Brain microvascular endothelial cell (primary cell): ENCODE results near the gene TNFRSF25.

ENCODE experiments used
- DNase-seq: peaks from one replicate; pipeline ENCODE4 v3.0.0-alpha.2; 2020
- H3K27ac ChIP-seq: fragments of 250-450 bp; sonication (Bioruptor Pico); 2 replicates; pipeline ENCODE4 v1.5.1; 2020; ENCODE audit warnings: mild to moderate bottlenecking, moderate library complexity
- H3K27me3 ChIP-seq: fragments of 250-450 bp; sonication (Bioruptor Pico); replicated peaks from 2 replicates; pipeline ENCODE4 v1.5.1; 2020; ENCODE audit warnings: mild to moderate bottlenecking
- H3K36me3 ChIP-seq: fragments of 250-450 bp; sonication (Bioruptor Pico); replicated peaks from 2 replicates; pipeline ENCODE4 v1.5.1; 2020; ENCODE audit warnings: mild to moderate bottlenecking
- H3K4me3 ChIP-seq: 2 replicates; pipeline ENCODE4 v1.5.1; 2011; ENCODE audit warnings: low read depth, mild to moderate bottlenecking, control low read depth, low read length, moderate library complexity
- in situ Hi-C: cut with HindIII; loops from 2 replicates; pipeline ENCODE4 v1.10.0; 2017; ENCODE audit warnings: low sequenced_read_pairs, low pct_ligation_motif_present
- TF ChIP-seq, protein P1 (sequence below): IDR thresholded peaks from 2 replicates; pipeline ENCODE4 v1.5.1; 2011; ENCODE audit warnings: low read depth, mild to moderate bottlenecking, moderate library complexity, low read length, control low read depth, inconsistent platforms; ENCODE audit errors: missing control alignments

TNFRSF25 gene

DNA sequence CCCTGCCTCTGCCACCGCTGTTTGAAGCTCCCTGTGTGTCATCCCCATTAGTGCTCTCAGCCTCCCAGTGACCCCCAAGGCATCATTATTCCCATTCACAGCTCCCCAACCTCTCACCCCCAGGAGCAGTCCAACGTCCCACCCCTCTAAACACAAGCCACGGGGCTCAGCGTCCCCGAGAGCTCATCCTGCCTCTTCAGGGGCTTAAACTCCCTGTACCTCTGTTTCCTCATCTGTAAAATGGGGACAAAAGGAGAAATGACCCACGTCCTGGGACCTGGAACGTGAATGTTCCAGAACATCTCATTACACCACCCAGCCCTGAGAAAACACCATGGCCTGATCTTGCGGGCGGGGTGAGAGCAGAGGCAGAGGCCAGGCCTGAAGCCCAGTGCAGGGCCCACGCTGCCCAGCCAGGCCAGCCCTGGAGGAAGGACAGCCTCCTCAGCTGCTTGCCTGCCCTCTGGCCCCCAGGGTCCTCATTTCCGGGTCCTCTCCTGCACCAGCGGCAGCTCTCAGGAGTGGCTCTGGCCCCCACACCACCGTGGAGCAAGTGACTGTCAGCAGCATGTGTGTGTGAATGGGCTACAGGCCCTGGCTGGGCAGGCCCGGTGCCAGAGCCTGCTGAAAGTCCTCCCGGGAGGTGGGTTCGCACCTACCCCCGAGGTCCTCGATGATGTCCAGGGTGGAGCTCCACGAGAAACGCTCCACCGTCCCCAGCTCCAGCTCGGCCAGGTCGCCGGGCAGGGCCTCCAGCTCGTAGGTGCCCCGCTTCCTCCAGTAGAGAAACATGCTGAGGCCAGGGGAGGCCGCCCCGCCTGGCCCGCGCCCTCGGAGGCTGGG, 39.6 kb upstream of the TNFRSF25 start:
- Histone ChIP-seq H3K27me3 (no peaks in the 10 kb centered on the region), H3K4me3 (no peak overlapping the region), H3K27ac (no peak overlapping the region), H3K36me3 (no peaks in the 10 kb centered on the region)
- in situ Hi-C loops = no loop called here
- DNase-seq = no peak
- TF ChIP-seq, protein P1, sequence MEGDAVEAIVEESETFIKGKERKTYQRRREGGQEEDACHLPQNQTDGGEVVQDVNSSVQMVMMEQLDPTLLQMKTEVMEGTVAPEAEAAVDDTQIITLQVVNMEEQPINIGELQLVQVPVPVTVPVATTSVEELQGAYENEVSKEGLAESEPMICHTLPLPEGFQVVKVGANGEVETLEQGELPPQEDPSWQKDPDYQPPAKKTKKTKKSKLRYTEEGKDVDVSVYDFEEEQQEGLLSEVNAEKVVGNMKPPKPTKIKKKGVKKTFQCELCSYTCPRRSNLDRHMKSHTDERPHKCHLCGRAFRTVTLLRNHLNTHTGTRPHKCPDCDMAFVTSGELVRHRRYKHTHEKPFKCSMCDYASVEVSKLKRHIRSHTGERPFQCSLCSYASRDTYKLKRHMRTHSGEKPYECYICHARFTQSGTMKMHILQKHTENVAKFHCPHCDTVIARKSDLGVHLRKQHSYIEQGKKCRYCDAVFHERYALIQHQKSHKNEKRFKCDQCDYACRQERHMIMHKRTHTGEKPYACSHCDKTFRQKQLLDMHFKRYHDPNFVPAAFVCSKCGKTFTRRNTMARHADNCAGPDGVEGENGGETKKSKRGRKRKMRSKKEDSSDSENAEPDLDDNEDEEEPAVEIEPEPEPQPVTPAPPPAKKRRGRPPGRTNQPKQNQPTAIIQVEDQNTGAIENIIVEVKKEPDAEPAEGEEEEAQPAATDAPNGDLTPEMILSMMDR = no peak

DNA sequence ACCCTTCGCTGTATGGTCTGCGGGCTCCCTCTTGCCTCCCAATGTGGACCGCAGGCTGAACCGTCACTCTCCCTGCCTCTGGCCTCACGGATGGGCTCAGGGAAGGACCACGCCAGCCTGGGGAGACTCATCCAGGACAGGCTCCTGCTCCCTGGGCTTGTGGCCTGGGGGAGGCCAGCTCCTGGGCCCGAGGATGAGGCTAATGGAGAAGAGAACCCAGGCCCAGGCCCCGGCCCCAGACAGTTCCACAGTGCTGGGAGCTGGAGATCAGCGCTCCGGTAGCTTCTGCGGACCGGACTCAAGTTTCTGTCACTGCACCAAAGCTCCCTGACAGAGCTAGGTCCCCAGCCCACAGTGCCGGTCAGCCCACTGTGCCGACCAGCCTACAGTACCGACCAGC, 38.9 kb upstream of the TNFRSF25 start:
- no peak for DNase-seq
- TF ChIP-seq, protein P1 = no peak
- Histone ChIP-seq H3K27me3 (no peaks in the 10 kb centered on the region), H3K27ac (no peak overlapping the region), H3K4me3 (no peak overlapping the region), H3K36me3 (no peaks in the 10 kb centered on the region)
- in situ Hi-C loops = no loop called here

DNA sequence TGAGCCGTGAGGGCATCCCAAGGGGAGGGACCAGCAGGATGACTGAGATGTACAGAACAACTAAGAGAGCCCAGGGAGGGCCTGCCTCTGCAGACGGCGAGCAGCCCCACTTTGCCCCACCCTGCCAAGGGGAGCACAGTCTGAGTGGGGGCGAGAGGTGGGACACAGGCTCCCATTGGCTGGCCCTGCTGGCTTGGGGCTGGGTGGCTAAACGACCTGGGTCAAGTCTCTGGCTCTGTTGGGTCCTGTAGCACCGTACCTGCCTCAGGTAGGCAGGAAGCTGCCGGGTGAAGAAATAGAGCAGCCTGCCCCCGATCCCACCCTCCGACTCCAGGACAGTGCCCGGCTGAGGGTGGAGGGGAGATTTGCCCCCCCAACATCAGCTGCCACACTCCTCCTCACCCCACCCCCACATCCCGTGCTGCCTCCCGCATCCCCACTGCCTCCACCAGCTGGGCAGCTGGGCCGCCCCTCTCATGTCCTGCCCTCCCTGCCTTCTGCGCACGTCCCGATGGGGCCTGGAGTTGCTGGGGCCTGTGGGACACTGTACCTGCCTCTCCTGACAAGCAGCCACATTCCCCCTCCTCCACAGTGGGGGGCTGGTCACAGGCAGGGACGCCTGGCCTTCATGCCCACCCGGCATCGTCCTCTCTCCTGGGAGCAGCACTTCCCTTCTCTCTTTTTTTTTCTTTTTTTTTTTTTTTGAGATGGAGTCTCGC, 38.1 kb upstream of the TNFRSF25 start:
- Histone ChIP-seq H3K36me3 (no peaks in the 10 kb centered on the region), H3K27ac (no peak overlapping the region), H3K4me3 (no peak overlapping the region), H3K27me3 (no peaks in the 10 kb centered on the region)
- TF ChIP-seq, protein P1 = no peak
- in situ Hi-C loops = no loop called here
- DNase-seq = no peak

DNA sequence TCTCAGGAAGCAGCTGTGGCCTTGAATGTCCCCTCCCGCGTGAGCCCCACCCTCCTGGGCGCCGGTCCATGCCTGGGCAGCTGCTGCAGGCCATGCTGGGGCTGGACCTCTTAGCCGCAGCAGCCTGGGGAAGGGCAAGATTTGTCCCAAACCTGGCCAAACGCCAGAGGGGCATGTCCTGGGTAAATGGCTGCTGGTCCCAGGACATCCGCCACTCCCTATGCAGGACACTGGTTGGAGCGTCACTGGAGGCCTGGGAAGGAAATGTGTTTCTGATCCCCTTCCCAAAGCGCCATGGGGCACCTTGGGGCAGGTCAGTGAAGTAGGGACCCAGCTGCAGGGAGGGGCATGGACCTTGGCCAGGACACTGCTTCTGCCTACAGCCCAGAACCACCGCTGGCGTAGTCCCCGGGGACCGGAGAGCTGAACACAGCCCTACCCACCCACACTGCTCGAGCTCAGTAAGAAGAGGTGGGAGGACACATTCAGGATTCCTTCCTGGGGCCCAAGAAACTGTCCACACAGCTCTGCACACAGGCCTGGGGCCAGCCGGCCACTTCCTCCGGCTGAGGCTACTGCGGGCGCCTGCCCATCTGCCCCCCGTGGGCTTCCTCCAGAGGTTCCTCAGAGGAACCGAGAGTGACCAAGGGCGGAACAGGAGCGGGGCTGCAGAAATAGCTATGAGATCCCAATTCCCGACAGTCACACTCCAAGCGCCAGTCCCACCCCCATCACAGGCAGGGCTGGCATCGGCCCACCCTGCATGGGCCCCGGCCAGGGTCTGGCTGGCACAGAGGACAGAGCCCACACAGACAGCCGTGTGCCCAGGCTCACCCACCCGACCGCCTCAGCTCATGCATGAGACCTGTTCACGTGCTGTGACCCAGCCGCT, 36.3 kb upstream of the TNFRSF25 start:
- Histone ChIP-seq H3K4me3 (no peak overlapping the region), H3K27me3 (no peaks in the 10 kb centered on the region), H3K27ac (no peak overlapping the region), H3K36me3 (no peaks in the 10 kb centered on the region)
- in situ Hi-C loops = no loop called here
- no peak for DNase-seq
- TF ChIP-seq, protein P1 = no peak

DNA sequence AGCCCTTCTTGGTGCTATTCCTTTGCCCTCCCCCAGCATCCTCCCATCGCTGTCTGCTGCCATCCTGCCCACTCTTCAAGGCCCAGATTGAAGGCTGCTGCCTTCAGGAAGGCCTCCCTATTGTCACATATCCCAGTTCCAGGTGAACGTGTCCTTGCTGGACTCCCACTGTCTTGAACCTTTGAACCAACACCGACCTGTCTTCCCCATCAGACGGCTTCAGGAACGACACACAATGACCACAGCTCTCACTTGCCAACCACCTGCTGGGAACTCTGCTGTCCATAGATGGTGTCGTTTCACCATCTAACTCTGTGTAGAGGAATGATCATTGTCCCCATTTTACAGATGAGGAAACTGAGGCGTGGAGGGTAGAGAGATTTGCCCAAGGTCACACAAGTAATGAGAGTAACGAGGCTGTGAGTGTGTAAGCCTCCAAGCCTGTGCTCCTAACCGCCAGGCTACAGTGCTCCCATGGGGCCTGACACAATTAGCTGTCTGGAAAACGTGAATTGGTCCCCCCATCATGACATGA, 35.4 kb upstream of the TNFRSF25 start:
- H3K36me3 ChIP-seq = no peaks in the 10 kb centered on the region
- no peaks in the 10 kb centered on the region for H3K27me3 ChIP-seq
- in situ Hi-C loops = no loop called here
- no peak for DNase-seq
- TF ChIP-seq, protein P1 = no peak
- H3K27ac ChIP-seq = no peak overlapping the region
- no peak overlapping the region for H3K4me3 ChIP-seq
